NB4 (cell line): Measurements from ENCODE around the gene PAK1.

ENCODE experiments used
- CTCF ChIP-seq: IDR thresholded peaks from one replicate; pipeline ENCODE4 v1.5.1; 2012; ENCODE audit warnings: low read depth, low read length
- POLR2A ChIP-seq: IDR thresholded peaks from 2 replicates; pipeline ENCODE4 v1.6.1; 2011; ENCODE audit warnings: mild to moderate bottlenecking; ENCODE audit not compliant: insufficient read length; ENCODE audit errors: extremely low read depth

DNA sequence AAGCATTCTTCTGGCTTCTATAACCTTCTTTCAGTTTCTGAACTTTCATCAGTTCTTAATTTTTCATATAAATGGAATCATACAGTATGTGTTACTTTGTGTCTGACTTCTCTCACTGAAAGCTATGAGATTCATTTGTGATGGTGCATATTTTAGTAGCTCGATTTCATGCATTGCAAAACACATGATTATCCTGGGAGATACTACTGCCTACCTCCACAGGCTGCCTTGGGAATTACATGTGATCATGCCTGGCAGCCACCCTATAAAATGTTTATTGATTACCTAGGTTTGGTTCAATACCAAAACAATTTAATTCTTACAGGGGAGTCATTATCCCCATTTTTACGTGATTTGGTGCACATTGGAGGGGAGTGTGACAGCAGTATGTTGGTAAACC is 34.1 kb upstream of the PAK1 start:
- no peak for TF ChIP-seq POLR2A
- TF ChIP-seq CTCF, result no peak
